GM18951 (cell line): ENCODE data around the gene ZBTB33.

ENCODE experiments used
- POLR2A ChIP-seq: IDR thresholded peaks from 4 replicates; pipeline ENCODE4 v1.6.1; 2011; ENCODE audit warnings: mild to moderate bottlenecking; ENCODE audit not compliant: insufficient read length, insufficient read depth; ENCODE audit errors: extremely low read depth
- in situ Hi-C: fragments of 300-500 bp; cut with MboI; formaldehyde crosslinking; loops from one replicate; pipeline ENCODE4 v1.12.0; 2022; ENCODE audit warnings: low sequenced_read_pairs, mixed read lengths, inconsistent platforms; ENCODE audit not compliant: unreplicated experiment

The ZBTB33 gene

GRCh38 chrX:120306630-120307029 lies 56.0 kb downstream of the ZBTB33 start:
- in situ Hi-C loops, result no loop called here
- TF ChIP-seq POLR2A, result no peak
